ENCODE measurements around the gene TSPYL6.
"Not testable (repeated sequence)": the region's sequence is repeated elsewhere in the genome, so short reads cannot be mapped to it uniquely, and the experiment has no call there.

The TSPYL6 gene

DNA sequence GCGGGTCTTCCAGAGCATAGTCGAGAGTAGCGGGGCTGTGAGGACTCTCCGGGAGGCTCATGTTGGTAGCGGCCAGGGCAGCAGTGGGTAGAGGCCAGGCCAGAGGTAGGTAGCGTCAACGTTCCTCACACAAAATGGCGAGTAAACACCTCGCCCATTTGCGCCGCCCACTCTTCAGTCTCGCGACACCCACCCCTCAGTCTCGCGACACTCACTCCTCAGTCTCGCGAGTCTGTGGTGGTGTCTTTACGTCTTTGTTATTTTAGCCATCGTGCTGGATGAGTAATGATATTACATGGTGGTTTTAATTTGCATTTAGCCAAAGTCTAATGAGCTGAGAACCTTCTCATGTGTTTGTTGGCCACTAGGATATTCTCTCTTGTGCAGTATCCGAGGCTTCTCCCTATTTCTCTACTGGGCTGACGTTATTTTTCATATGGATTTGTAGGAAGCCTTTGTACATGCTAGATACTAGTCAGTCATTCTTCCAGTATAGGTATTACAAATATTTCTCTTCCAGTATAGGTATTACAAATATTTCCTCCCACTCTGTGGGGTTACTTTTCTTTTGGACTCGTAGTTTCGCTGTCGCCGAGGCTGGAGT, at the start of gene TSPYL6:
TSS of gene TSPYL6 (minus strand) at position 139 of the 604 bp plus-strand sequence. CDS start at position 61, 78 bp downstream.
- no peak for DNase-seq (ENCODE audit: low spot score)

DNA sequence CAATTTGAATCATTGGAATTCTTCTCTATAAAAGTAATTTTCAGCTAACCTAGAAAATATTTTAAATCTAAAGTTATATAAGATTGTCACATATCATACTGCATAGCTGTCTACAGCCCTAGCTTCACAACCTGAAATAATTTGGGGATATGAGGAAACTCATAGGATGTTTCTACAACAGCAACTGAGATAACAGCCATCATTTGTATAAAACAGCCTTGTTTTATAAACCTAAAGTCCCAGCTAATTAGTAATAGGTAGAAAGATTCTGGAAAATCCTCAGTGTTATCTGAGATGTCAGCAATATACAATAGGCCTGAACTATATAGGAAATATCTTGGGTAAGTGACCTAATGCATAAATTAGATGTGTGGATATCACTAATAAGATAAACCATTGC, 47.6 kb upstream of the TSPYL6 start:
- no peak for DNase-seq (ENCODE audit: low spot score)

DNA sequence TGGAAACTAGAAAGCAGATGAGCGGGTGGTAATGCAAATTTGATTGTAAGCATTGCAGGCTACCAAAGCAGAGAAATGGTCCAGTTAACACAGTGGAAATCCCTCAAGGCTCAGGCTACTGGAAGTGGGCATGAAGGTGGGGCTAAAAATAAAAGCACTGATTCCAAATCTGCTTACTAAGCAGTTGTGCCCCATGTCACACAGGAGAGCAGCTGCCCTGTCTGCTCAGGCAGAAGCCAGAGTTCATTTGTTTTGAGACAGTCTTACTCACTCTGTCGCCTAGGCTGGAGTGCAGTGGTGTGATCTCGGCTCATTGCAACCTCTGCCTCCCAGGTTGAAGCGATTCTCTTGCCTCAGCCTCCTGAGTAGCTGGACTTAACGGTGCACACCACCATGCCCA, 42.5 kb upstream of the TSPYL6 start:
- DNase-seq (ENCODE audit: low spot score): no peak

DNA sequence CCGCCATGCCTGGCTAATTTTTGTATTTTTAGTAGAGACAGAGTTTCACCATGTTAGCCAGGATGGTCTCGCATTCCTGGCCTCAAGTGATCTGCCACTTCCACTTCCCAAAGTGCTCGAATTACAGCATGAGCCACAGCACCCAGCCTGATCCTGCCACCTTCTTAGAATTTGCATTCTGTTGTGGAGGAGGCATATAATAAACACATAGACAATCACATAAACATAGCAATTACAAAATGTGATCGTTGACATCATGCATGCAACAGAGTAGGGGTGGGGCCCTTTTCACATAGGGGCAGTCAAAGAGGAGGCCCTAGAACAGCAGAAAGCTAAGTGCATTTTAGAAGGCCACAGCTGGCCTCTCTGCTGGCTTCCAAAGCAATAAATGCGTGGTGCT, 39.9 kb upstream of the TSPYL6 start:
- DNase-seq (ENCODE audit: low spot score): no peak

DNA sequence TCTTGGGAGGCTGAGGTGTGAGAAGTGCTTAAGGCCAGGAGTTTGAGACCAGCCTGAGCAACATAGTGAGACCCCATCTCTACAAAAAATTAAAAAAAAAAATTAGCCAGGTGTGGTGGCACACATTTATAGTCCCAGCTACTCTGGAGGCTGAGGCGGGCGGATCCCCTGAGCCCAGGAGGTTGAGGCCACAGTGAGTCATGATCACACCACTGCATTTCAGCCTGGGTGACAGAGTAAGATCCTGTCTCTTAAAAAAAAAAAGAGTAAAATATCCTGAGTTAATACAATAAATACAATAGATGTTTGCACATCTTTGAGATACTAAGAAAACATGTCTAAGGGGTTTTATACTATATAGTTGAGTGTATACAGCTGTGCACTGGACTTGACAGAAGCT, 38.6 kb upstream of the TSPYL6 start:
- DNase-seq (ENCODE audit: low spot score): not testable (repeated sequence)

DNA sequence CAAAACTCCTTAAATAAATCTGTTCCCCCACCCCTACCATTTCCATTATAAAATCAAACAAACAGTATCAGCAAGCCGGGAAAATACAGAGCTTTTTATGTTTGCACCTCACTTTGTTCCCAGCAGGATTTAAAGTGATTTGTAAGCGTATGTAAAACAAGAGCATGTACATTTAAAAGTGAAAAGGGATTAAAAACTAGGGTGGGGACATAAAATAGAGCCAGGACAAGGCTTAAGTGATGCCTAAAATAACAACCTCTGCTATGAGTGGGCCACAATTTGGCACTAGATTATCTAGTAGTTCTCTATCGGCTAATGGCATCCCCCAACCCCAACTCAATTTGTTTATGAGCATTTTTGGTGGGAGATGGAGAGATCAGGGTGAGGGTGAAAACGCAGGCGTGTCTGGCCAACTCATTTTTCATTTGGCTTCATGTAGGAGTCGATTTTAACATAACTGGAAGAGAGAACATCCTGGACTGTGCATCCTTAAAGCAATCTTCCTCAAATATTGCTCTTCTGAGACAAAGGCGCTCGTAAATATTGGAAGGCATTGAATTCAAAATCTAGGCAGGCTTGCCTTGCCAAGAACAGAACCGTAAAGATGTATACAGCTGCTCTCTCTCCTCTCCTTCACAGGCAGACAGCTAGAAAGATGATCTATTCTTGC, 34.5 kb upstream of the TSPYL6 start:
- DNase-seq (ENCODE audit: low spot score): no peak

DNA sequence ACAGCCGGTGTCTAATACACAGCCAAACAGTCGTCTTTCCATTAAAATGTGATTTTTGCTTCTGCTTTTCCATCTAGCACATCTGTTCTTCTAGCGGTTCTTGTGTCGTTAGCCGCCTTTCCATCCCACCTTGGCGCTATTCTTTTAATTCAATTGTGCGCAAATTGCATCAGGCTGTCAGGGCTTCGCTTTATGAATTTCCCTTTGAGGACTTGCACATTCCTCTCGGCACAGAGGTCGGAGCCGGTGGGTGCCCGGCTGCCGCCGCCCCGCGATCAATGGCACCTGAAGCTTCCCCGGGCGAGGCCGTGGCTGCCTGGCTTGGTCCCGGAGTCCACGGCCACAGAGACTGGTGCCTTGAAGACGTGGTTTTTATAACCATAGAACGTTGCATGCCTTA, 33.9 kb upstream of the TSPYL6 start:
- DNase-seq (ENCODE audit: low spot score): no peak

DNA sequence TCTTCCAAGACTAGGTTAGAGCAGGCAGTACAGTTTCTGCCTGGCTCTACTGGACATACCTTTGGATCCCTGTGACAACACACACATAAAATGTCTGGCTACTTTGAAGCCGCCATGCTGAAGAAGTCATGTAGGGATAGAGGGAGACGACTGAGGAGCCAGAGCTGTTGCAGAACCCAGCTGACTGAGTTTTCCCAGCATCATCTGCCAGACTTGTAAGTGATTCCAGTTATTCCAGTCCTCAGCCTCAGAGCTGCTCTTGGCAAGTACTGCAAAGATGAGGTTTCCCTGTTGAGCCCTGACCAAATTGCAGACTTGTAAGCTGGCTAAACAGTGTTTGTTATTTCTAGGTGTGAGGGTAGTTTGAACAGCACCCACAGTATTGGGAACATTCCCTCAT, 31.5 kb upstream of the TSPYL6 start:
- DNase-seq (ENCODE audit: low spot score): no peak

DNA sequence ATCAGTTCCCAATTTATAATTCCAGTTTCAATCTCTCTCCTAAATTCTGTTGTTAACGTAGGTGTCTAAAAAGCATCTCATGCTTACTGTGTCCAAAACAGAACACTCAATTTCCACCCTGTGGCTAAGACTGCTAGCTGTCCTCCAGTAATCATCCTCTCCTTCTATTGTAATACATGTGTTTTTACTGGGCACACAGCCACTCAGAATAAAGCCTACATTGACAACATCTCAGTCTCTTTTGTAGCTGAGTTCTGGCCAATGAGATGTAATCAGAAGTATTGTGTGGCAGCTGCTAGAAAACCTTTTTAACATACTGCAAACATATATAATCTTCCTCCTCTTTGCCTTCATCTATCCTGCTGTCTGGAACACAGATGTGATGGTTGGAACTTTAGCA, 29.4 kb upstream of the TSPYL6 start:
- no peak for DNase-seq (ENCODE audit: low spot score)

DNA sequence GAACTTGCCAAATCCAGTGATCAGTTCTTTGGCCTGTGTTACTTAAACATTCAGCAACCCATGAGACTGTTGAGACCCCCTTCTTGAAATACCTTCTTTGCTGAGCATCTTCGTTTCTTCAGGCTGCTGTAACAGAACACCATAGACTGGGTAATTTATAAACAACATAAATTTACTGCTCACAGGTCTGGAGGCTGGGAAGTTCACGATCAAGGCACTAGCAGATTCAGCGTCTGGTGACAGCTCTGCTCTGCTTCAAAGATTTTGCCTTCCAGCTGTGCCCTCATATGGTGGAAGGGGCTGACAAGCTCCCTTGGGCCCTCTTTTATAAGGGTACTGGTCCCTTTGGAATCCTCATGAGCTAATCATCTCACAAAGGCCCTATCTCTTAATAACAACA, 28.8 kb upstream of the TSPYL6 start:
- no peak for DNase-seq (ENCODE audit: low spot score)

DNA sequence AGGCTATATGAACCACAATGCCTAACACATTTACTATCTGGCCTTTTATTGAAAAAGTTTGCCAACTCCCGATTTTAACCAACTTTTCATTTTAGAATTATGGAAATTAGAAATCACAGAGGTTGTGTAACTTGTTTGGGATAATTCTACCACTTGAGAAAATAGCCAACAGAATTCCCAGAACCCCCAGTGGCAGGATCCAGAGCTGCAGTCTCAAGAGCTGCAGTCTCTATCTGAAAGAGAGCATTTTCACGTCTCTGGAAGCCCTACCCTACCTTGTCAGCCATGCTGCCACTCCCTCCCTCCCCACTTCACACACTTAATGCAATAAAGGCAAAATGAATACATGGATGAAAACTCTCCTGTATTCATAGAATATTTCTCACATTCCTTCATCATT, 23.4 kb upstream of the TSPYL6 start:
- DNase-seq (ENCODE audit: low spot score): no peak

DNA sequence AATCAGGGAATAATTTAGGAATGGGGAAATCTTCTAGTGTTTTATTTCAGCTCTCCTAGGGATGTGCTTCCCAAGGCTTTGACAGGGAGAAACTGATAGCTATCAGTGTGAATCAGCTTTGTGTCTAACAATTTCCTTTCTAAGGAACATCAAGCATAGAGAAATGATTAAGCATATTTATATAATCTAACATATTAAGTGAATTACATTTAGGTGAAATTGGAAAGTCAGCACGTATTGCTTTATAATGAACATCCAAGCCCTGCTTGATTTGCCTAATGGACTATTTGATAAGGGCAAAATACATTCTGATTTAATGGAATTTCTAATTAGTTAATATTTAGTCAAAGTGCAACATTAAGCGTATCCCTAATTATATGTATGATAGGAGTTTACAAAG, 19.5 kb upstream of the TSPYL6 start:
- no peak for DNase-seq (ENCODE audit: low spot score)

DNA sequence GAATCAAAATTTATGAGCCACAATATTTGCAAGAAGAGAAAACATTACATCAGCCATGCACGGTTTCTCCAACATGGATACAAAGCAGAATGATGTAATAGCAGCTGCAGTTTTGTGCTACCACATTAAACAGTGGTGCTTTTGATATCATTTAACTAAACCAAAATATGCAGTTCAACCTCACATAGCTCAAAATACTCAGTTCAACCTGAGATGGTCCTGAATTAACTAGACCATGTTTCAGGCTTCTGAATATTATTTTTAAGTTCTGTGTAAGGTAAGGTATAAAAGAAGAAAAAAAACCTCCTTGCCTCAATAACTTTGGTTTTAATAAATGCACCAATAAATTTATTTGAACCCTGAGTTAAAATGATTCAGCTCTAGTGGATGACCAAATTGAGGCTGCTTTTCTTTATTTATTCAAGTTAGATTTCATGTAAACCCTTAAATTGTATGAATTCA, 18.8 kb upstream of the TSPYL6 start:
- no peak for DNase-seq (ENCODE audit: low spot score)

DNA sequence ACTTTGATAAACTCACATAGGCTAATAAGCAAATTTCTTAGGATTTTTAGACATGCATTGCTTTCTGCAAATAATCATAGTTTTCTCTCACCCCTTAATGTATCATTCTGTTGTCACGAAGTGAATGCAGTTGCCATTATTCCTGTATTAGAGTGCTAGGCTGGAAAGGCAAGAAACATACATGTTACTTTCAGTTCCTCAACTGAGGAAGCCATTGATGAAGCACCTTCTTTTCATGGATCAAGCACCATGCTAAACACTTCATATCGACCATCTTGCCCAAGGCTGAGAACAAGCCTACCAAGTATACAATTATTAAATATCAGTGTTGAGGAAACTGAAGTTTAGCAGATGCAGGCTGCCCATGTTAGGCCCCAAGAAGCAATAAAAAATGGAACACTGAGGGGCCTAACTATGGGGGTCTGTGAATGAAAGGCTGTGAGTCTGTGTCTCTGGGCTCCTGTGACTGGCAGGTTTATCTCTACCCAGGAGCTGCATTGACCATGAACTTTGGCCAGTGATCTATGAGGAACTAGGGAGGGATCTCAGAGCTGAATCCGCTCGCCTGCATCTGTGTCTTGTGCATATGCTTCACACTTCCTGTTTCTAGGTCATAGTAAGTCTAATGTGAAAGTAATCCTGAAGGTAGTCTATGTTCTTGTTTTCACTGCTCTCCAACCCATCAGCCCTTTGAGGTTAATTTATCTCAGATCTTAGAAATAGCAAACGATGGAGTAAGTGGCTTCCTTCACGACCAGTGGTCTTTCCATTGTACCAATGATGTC, 16.0 kb upstream of the TSPYL6 start:
- no peak for DNase-seq (ENCODE audit: low spot score)

DNA sequence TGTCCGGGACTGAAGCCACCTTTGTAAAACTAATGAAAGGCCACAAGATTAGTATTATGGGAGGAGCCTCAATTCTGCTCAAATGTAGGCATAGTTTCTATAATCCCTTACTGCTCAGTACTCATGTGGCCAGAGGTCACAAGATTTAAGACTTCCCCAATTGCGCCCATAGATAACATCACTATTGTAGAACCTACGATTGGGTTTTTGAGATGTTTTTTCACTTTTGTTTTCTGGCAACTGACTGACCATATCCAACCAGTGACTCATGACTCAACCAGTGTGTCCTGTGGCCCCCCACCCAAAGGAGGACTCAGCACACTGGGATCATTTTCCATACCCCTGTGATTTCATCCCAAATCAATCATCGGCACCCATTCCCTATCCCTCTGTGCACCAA, 15.2 kb upstream of the TSPYL6 start:
- no peak for DNase-seq (ENCODE audit: low spot score)

DNA sequence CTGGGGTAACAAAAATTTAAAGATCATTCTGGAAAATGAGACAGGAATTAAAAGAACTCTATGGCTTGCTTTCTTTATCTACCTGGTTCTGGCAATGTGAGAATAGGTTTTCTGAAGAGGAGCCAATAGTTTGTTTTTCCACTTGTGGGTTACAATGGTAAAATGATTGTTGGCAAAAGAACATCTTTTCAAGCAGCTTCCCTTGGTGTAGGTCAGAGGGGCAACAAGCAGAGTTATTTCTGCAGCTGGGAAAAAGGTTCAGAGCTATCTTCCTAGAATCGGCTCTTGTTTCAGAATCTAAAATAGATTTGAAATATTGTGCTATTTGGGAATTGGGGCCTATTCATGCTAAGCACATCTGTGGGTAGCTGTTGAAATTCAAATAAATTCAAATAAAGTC, 11.5 kb upstream of the TSPYL6 start:
- DNase-seq (ENCODE audit: low spot score): no peak

DNA sequence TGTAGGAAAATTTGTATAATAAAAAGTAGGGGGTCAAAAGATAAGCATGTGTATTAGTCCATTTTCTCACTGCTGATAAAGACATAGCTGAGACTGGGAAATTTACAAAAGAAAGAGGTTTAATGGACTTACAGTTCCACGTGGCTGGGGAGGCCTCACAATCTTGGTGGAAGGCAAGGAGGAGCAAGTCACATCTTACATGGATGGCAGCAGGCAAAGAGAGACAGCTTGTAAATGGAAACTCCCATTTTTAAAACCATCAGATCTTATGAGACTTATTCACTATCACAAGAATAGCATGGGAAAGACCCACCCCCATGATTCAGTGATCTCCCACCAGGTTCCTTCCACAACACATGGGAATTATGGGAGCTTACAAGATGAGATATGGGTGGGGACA, 9.1 kb upstream of the TSPYL6 start:
- DNase-seq (ENCODE audit: low spot score): not testable (repeated sequence)

DNA sequence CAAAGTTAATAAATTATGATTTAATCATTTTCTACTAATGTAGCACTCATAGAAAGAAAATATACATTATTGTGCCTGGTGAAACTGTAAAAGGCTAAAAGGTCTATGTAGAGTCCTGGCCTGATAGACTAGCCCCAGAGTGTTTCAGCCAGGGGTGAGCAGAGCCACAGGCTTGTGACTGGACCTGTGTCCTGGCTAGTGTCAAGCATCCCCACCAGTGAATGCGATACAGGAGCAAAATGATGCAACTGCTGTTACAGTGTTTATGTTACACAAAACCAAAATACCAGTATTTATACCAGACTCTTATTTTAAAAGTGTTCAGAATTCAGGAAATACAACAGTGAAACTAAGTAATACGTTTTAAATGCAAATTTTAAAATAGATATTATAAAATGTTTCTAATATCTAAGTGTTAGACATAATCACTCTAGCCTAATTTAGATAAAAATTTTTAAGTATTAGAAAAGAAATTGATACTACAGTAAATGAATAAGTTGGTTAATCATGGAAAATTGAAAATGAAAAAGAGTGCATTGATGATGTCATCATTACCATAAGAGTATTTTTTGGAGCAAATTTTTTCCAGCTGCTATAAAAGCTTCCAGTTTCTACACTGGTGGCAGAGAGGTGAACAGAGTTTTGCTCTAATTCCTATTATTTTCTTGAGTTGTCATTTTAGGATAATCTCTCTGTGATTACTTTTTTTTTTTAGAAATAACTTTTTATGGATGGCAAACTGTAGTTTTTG, 6.2 kb upstream of the TSPYL6 start:
- peak; percentile 44 for DNase-seq (ENCODE audit: low spot score)

DNA sequence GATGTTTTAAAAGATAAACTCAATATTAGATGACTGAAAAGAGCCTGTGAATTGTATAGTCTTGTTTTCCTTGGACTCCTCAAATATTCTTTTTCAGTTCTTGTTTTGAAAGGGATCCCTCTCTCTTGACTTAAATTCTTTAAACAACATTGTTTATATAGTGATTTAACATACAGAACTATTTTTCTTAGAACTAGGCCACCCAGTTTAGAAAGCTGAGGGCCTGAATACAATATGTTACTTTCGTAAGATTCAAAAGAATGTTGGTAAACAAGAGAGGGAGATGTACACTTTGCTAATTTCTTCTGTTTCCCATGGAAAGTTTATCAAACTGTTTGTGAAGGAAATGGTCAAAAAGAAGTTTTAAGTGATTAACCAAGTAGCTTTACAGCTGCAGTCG, 5.5 kb upstream of the TSPYL6 start:
- DNase-seq (ENCODE audit: low spot score): no peak

DNA sequence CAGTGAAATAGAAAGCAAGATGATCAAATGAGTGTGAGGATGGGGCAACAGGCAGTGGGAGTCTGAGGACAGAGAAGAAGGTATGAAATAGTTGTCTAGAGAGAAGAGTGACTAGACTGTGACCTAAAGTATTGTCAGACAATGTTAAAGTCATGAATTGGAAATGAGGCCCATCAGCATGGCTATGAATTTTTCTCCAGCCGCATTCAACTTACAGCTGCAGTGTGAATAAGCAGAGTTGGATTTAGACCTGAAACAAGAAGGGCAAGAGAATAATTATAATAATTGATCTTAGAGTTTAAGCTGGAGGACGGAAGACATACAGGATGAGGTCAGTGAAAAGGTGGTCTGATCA, 4.2 kb upstream of the TSPYL6 start:
- DNase-seq (ENCODE audit: low spot score): no peak

DNA sequence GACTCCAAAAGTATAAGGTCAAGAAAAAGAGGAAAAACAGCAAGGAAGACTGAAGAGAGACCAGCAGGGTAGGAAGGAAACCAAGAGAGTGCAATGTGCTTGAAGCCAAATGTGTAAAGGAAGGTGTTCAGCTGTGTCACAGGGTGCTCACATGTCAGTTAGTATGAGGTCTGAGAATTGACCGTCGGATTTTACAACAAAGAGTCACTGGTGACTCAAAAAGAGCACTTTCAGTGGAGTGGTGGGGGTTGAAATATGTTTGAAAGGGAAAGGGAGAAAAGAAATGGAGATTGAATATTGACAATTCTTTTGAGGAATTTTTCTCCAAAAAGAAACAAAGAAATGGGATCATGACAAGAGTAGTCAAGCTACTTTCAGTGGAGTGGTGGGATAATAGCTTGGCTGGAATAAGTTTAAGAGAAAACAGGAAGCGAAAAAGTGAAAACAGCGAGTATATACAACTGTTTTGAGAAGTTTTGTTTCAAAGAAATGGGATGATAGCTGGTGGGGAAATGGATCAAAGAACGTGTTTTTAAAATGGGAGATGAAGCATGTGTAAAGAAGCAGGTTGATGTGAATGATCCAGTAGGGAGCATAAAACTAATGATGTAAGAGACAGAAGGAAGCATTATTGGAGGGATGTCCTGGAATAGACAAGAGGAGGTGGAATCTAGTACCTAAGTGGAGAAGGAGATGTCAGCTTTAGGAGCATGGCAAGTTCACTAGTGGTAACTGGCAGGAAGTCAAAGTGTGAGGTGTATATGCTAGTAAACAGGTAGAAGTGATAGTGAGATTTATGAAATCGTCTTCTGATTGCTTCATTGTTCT, 3.6 kb upstream of the TSPYL6 start:
- no peak for DNase-seq (ENCODE audit: low spot score)

DNA sequence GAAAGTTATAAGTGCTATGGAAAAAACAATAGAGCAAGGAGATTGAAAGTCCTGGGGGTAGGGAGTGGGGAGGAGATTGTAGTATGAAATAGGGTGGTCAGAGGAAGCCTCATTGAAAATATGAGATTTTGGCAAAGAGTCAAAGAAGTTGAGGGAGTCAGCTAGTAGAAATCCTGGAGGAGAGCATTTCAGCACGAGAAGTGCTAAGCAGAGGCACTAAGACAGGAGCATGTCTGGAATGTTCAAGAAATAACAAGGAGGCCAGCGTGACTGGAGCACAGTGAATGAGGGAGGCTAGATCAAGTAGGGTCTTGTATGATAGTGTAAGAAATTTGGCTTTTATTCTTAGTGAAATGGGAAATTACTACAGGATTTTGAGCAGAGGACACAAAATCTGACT, 2.1 kb upstream of the TSPYL6 start:
- peak; percentile 22 for DNase-seq (ENCODE audit: low spot score)
